B cell (primary cell): ENCODE data around the gene LIPC. TPM values are rescaled to one million over a fixed set of nuclear protein-coding genes. Genes with fewer than 3 reads are reported as not detected.

Experiments
- ATAC-seq: fragments of 200-7000 bp; cut with Tn5 transposase; one replicate; pipeline ENCODE4 v1.10.0; 2021; ENCODE audit warnings: low read depth, mild to moderate bottlenecking, moderate number of reproducible peaks, moderate library complexity
- CTCF ChIA-PET: fragments of 350-600 bp; sonication (Branson Sonifier 250); formaldehyde crosslinking; loops from one replicate; lab custom pipeline; 2021; ENCODE audit warnings: antibody characterized with exemption, inconsistent platforms; lab: Charles Lee
- POLR2A ChIA-PET: fragments of 350-600 bp; sonication (Branson Sonifier 250); formaldehyde crosslinking; loops from one replicate; lab custom pipeline; 2021; ENCODE audit warnings: antibody characterized with exemption; lab: Charles Lee
- DNase-seq: peaks from one replicate; pipeline ENCODE4 v3.0.0; 2013
- H2AFZ ChIP-seq: 2 replicates; pipeline ENCODE4 v1.6.1; 2012; ENCODE audit warnings: mild to moderate bottlenecking, low read depth, low read length; ENCODE audit not compliant: insufficient read depth, poor library complexity, severe bottlenecking
- H3K27ac ChIP-seq, 2 donors: 1 replicate in 1 of 2; 2 replicates in 1 of 2; pipeline ENCODE4 v1.5.1; 2012 to 2013; ENCODE audit warnings: low read length in 2 of 2, mild to moderate bottlenecking in 2 of 2, moderate library complexity in 1 of 2
- H3K27me3 ChIP-seq, 4 experiments: fragments of 200-600 bp in 1 of 4; sonication (generic) in 1 of 4; replicated peaks in 1 of 4; 1 replicate in 2 of 4; 2 replicates in 2 of 4; pipeline versions ENCODE4 v1.6.1 to v1.7.0; 2013 to 2016; ENCODE audit warnings: low read length in 3 of 4, mild to moderate bottlenecking in 2 of 4, mixed read lengths in 1 of 4, moderate library complexity in 1 of 4; ENCODE audit not compliant: insufficient read depth in 4 of 4, control insufficient read depth in 3 of 4; ENCODE audit errors: control extremely low read depth in 1 of 4
- H3K36me3 ChIP-seq, 2 experiments: replicated peaks in 1 of 2; 1 replicate in 1 of 2; 2 replicates in 1 of 2; pipeline versions ENCODE4 v1.6.1 to v1.7.1; 2013; ENCODE audit warnings: low read length in 1 of 2; ENCODE audit not compliant: insufficient read depth in 2 of 2, control insufficient read depth in 1 of 2; ENCODE audit errors: control extremely low read depth in 1 of 2, extremely low read depth in 1 of 2
- H3K4me1 ChIP-seq, 2 donors: fragments of 200-600 bp in 1 of 2; sonication (generic) in 1 of 2; 1 replicate in 1 of 2; 2 replicates in 1 of 2; pipeline versions ENCODE4 v1.5.1 to v1.6.1; 2013 to 2017; ENCODE audit warnings: low read length in 2 of 2; ENCODE audit not compliant: control insufficient read depth in 2 of 2, insufficient read depth in 2 of 2
- H3K4me2 ChIP-seq: replicated peaks from 2 replicates; pipeline ENCODE3; 2012; ENCODE audit warnings: mild to moderate bottlenecking, low read depth, low read length; ENCODE audit not compliant: poor library complexity, severe bottlenecking
- H3K4me3 ChIP-seq, 5 experiments: fragments of 200-600 bp in 1 of 5; sonication (generic) in 1 of 5; 1 replicate in 3 of 5; 2 replicates in 2 of 5; pipeline versions ENCODE4 v1.5.1 to v1.7.0; 2011 to 2016; ENCODE audit warnings: low read length in 4 of 5, mild to moderate bottlenecking in 4 of 5, low read depth in 2 of 5, control low read depth in 1 of 5, moderate library complexity in 1 of 5; ENCODE audit not compliant: insufficient read depth in 1 of 5; ENCODE audit errors: control extremely low read depth in 1 of 5, extremely low read depth in 1 of 5
- H3K79me2 ChIP-seq: fragments of 200-600 bp; sonication (generic); one replicate; pipeline ENCODE4 v1.6.0; 2016; ENCODE audit warnings: low read length; ENCODE audit not compliant: control insufficient read depth, insufficient read depth
- H3K9ac ChIP-seq: fragments of 200-600 bp; sonication (generic); 2 replicates; pipeline ENCODE4 v1.6.1; 2017; ENCODE audit warnings: mild to moderate bottlenecking, low read length, moderate library complexity
- H3K9me3 ChIP-seq, 3 donors: one replicate each; pipeline versions ENCODE4 v1.6.1 to v1.7.1; 2013; ENCODE audit warnings: low read length in 2 of 3; ENCODE audit not compliant: control insufficient read depth in 2 of 3, insufficient read depth in 1 of 3; ENCODE audit errors: control extremely low read depth in 1 of 3
- H4K20me1 ChIP-seq: 2 replicates; pipeline ENCODE4 v1.6.0; 2012; ENCODE audit warnings: mild to moderate bottlenecking, low read length; ENCODE audit not compliant: insufficient read depth, control insufficient read depth, poor library complexity, severe bottlenecking
- H3K27ac Mint-ChIP-seq: one replicate; pipeline ENCODE4 v1.8.0; 2021; ENCODE audit warnings: mixed read lengths
- H3K27me3 Mint-ChIP-seq: one replicate; pipeline ENCODE4 v1.8.0; 2021; ENCODE audit warnings: mixed read lengths
- H3K4me1 Mint-ChIP-seq: one replicate; pipeline ENCODE4 v1.8.0; 2021; ENCODE audit warnings: mixed read lengths
- H3K4me3 Mint-ChIP-seq: one replicate; pipeline ENCODE4 v1.8.0; 2021; ENCODE audit warnings: mixed read lengths
- H3K9me3 Mint-ChIP-seq: one replicate; pipeline ENCODE4 v1.8.0; 2022; ENCODE audit warnings: mixed read lengths; ENCODE audit not compliant: insufficient read depth
- EZH2 ChIP-seq: IDR thresholded peaks from 2 replicates; pipeline ENCODE4 v1.6.1; 2012; ENCODE audit warnings: borderline replicate concordance, low read depth, mild to moderate bottlenecking, moderate library complexity, low read length; ENCODE audit not compliant: insufficient read depth, poor library complexity, severe bottlenecking
- WGBS: methylation state at CpG from one replicate; pipeline ENCODE4 v1.1.5; 2013; ENCODE audit warnings: missing lambda C conversion rate; ENCODE audit not compliant: insufficient coverage; 5-methylcytosine and 5-hydroxymethylcytosine counted together
- intact Hi-C: fragments of 100-400 bp; cut with micrococcal nuclease; formaldehyde crosslinking; loops from one replicate; pipeline ENCODE4 v1.10.0; 2022
- polyA minus RNA-seq: library from RNA; depleted of rRNA, polyadenylated mRNA; stranded (reverse); fragments of >200 nt; gene quantifications from 2 replicates; pipeline ENCODE4 v1.2.3, GENCODE V29; 2012
- polyA plus RNA-seq: library from polyadenylated mRNA; depleted of rRNA; stranded (reverse); fragments of >200 nt; gene quantifications from 2 replicates; pipeline ENCODE4 v1.2.3, GENCODE V29; 2012
- total RNA-seq, 2 donors: library from RNA; stranded (reverse); fragments of 120-200 nt in 1 of 2; gene quantifications; 1 replicate in 1 of 2; 2 replicates in 1 of 2; pipeline versions ENCODE4 v1.2.3 to v1.2.4, GENCODE V29; 2013 to 2022
- TF ChIP-seq, protein P1 (sequence below): fragments of 200-600 bp; IDR thresholded peaks from one replicate; pipeline ENCODE4 v1.8.0; 2022; ENCODE audit warnings: antibody characterized with exemption, mild to moderate bottlenecking

Gene LIPC
- total RNA-seq (not detected in 2 replicates), polyA plus RNA-seq (0.12 TPM in 1 of 2 replicates, not detected in the other), polyA minus RNA-seq (0.29 TPM in 1 of 2 replicates, not detected in the other)
- 0.54 TPM for total RNA-seq (2013)

DNA sequence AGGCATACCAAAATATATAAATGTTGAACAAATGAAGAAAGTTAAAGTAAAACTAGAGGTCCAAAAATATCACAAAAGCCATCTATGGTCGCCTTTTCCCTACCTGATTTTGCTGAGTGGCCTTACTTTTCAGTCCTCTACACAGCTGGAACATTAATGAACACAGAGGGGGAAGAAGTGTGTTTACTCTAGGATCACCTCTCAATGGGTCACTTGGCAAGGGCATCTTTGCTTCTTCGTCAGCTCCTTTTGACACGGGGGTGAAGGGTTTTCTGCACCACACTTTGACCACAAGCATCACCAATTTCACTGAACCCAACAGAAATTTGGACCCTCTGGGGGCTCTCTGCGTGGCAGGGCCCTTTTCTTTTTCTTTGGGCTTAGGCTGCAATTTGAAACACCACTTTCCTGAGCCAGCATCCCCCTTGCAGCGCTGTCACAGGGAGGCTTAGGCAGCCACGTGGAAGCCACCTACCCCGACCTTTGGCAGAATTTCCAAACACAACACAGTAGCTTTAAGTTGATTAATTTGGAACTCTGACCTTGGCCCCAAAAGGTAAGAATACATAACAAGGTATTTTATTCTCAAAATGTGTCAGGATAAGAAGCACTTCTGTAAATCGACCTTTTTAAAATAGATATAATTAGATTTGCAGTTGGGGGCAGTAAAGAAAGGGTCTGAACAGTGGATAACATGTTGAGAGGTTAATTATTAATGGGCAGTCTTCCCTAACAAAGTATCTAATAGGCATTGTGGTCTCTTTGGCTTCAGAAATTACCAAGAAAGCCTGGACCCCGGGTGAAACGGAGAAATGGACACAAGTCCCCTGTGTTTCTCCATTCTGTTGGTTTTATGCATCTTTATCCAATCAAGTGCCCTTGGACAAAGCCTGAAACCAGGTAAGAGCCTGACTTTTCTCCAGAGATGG is at the start of gene LIPC:
LIPC (plus strand) TSS at position 771 of the 929 bp plus-strand sequence; CDS start at position 813, 42 bp downstream.
- ATAC-seq (no peak), DNase-seq (no peak)
- Mint-ChIP-seq H3K27ac (no peak within 1 kb of the TSS), H3K9me3 (no peaks in the 10 kb centered on the region), H3K27me3 (peaks cover 19% of the 10 kb centered on the region), H3K4me1 (no peaks in the 10 kb centered on the region), H3K4me3 (no peak within 1 kb of the TSS)
- Histone ChIP-seq H3K4me2 (no peak within 1 kb of the TSS), H3K27me3 (no peaks in the 10 kb centered on the region), H3K9ac (no peak within 1 kb of the TSS), H3K4me3 (no peak within 1 kb of the TSS), H4K20me1 (no peaks in the 10 kb centered on the region), H3K9me3 (no peaks in the 10 kb centered on the region), H3K79me2 (no peaks in the 10 kb centered on the region), H3K36me3 (no peaks in the 10 kb centered on the region), H2AFZ (no peak within 1 kb of the TSS), H3K27ac (no peak within 1 kb of the TSS), H3K4me1 (no peaks in the 10 kb centered on the region)
- TF ChIP-seq, protein P1, sequence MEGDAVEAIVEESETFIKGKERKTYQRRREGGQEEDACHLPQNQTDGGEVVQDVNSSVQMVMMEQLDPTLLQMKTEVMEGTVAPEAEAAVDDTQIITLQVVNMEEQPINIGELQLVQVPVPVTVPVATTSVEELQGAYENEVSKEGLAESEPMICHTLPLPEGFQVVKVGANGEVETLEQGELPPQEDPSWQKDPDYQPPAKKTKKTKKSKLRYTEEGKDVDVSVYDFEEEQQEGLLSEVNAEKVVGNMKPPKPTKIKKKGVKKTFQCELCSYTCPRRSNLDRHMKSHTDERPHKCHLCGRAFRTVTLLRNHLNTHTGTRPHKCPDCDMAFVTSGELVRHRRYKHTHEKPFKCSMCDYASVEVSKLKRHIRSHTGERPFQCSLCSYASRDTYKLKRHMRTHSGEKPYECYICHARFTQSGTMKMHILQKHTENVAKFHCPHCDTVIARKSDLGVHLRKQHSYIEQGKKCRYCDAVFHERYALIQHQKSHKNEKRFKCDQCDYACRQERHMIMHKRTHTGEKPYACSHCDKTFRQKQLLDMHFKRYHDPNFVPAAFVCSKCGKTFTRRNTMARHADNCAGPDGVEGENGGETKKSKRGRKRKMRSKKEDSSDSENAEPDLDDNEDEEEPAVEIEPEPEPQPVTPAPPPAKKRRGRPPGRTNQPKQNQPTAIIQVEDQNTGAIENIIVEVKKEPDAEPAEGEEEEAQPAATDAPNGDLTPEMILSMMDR, result no peak
- no peak for TF ChIP-seq EZH2
- WGBS, result 89% methylated on average over 5 of the region's 10 CpGs
- intact Hi-C loops, result no loop called here
- POLR2A ChIA-PET, result no interaction called here
- CTCF ChIA-PET, result no interaction called here

DNA sequence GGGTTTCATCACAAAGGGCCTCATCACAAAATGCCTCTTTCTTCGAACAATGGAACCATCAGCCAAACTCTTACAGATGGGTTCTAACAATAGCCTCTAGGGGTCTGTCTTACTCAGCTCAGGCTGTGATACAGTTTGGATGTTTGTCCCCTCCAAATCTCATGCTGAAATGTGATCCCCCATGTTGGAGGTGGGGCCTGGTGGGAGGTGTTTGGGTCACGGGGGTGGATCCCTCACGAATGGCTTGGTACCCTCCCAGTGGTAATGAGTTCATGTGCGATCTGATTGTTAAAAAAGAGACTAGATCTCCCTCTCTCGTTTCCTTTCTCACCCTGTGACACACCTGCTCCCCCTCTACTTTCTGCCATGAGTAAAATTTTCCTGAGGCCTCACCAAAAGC is 47.9 kb upstream of the LIPC start:
- no peaks in the 10 kb centered on the region for H3K4me1 ChIP-seq
- H3K27ac ChIP-seq, result no peak overlapping the region
- DNase-seq (no peak), ATAC-seq (no peak)
- intact Hi-C loops, result no loop called here
- Mint-ChIP-seq H3K27ac (no peak overlapping the region), H3K4me3 (no peak overlapping the region), H3K9me3 (peaks cover 4% of the 10 kb centered on the region), H3K27me3 (peaks cover 10% of the 10 kb centered on the region), H3K4me1 (no peaks in the 10 kb centered on the region)
- ChIA-PET POLR2A (no interaction called here), CTCF (no interaction called here)
- H3K36me3 ChIP-seq, result no peaks in the 10 kb centered on the region
- H3K4me2 ChIP-seq, result no peak overlapping the region
- 100% methylated on average over 1 of the region's 5 CpGs for WGBS
- H3K9ac ChIP-seq, result no peak overlapping the region
- H3K9me3 ChIP-seq, result no peaks in the 10 kb centered on the region
- H2AFZ ChIP-seq, result no peak overlapping the region
- H3K4me3 ChIP-seq, result no peak overlapping the region
- no peaks in the 10 kb centered on the region for H3K27me3 ChIP-seq
- TF ChIP-seq, protein P1, result no peak
- no peak for TF ChIP-seq EZH2
- H4K20me1 ChIP-seq, result no peaks in the 10 kb centered on the region
- H3K79me2 ChIP-seq, result no peaks in the 10 kb centered on the region
